Hepatocyte (in vitro differentiated cells): ENCODE data around the gene SLC13A2. TPM values are rescaled to one million over a fixed set of nuclear protein-coding genes. Genes with fewer than 3 reads are reported as not detected.
A peak's percentile ranks its signal among the peaks of the same experiment; 100 is the strongest.

Experiments used
- DNase-seq: peaks from one replicate; pipeline ENCODE4 v3.0.0-alpha.2; 2016; ENCODE audit warnings: low spot score
- H2AFZ ChIP-seq: fragments of 200-600 bp; sonication (generic); 2 replicates; pipeline ENCODE4 v1.6.0; 2016; ENCODE audit warnings: antibody characterized with exemption, mild to moderate bottlenecking
- H3K27ac ChIP-seq: fragments of 200-600 bp; sonication (generic); 2 replicates; pipeline ENCODE4 v1.5.1; 2016; ENCODE audit warnings: mild to moderate bottlenecking
- H3K27me3 ChIP-seq: fragments of 200-600 bp; sonication (generic); 2 replicates; pipeline ENCODE4 v1.6.1; 2016
- H3K36me3 ChIP-seq: fragments of 200-600 bp; sonication (generic); replicated peaks from 2 replicates; pipeline ENCODE4 v1.5.1; 2016; ENCODE audit warnings: low read depth; ENCODE audit not compliant: insufficient read depth
- H3K4me1 ChIP-seq: fragments of 200-600 bp; sonication (generic); 2 replicates; pipeline ENCODE4 v1.5.1; 2016; ENCODE audit warnings: mild to moderate bottlenecking, moderate library complexity; ENCODE audit not compliant: insufficient read depth
- H3K4me2 ChIP-seq: fragments of 200-600 bp; sonication (generic); 2 replicates; pipeline ENCODE4 v1.6.0; 2016
- H3K4me3 ChIP-seq: fragments of 200-600 bp; sonication (generic); 2 replicates; pipeline ENCODE4 v1.5.1; 2016; ENCODE audit warnings: mild to moderate bottlenecking
- H3K79me2 ChIP-seq: fragments of 200-600 bp; sonication (generic); 2 replicates; pipeline ENCODE4 v1.6.0; 2017; ENCODE audit warnings: mild to moderate bottlenecking
- H3K9me2 ChIP-seq: fragments of 200-600 bp; sonication (generic); replicated peaks from 2 replicates; pipeline ENCODE4 v1.6.0; 2017; ENCODE audit warnings: mild to moderate bottlenecking; ENCODE audit not compliant: insufficient read depth
- H3K9me3 ChIP-seq: fragments of 200-600 bp; sonication (generic); 2 replicates; pipeline ENCODE4 v1.5.1; 2016; ENCODE audit warnings: low read depth, mild to moderate bottlenecking
- H4K20me1 ChIP-seq: fragments of 200-600 bp; sonication (generic); 2 replicates; pipeline ENCODE4 v1.6.0; 2016; ENCODE audit warnings: mild to moderate bottlenecking; ENCODE audit not compliant: insufficient read depth, poor library complexity, severe bottlenecking
- EZH2 ChIP-seq: fragments of 200-600 bp; sonication (generic); IDR thresholded peaks from 2 replicates; pipeline ENCODE4 v1.6.1; 2016; ENCODE audit warnings: antibody characterized with exemption, mild to moderate bottlenecking, borderline replicate concordance
- EZH2phosphoT487 ChIP-seq: fragments of 200-600 bp; sonication (generic); IDR thresholded peaks from one replicate; pipeline ENCODE4 v1.6.1; 2018; ENCODE audit warnings: antibody characterized with exemption, mild to moderate bottlenecking, low read depth, moderate library complexity; ENCODE audit not compliant: unreplicated experiment, severe bottlenecking
- WGBS: methylation state at CpG from one replicate; pipeline ENCODE4 v1.1.6; 2016; ENCODE audit warnings: low lambda C conversion rate; ENCODE audit errors: missing lambda C conversion rate; 5-methylcytosine and 5-hydroxymethylcytosine counted together
- polyA plus RNA-seq: library from polyadenylated mRNA; unstranded; fragments of >200 nt; fragmentation: Nextera tagmentation; extraction: Ambion mirVana; gene quantifications from 2 replicates; pipeline ENCODE4 v1.2.1, GENCODE V29; 2016
- total RNA-seq: library from RNA; depleted of rRNA; stranded (reverse); fragments of >200 nt; gene quantifications from 2 replicates; pipeline ENCODE4 v1.2.3, GENCODE V29; 2014
- TF ChIP-seq, protein P1 (sequence below): fragments of 200-600 bp; sonication (generic); IDR thresholded peaks from 2 replicates; pipeline ENCODE4 v1.5.1; 2016; ENCODE audit warnings: antibody characterized with exemption, mild to moderate bottlenecking; ENCODE audit not compliant: poor library complexity

The SLC13A2 gene, protein sequence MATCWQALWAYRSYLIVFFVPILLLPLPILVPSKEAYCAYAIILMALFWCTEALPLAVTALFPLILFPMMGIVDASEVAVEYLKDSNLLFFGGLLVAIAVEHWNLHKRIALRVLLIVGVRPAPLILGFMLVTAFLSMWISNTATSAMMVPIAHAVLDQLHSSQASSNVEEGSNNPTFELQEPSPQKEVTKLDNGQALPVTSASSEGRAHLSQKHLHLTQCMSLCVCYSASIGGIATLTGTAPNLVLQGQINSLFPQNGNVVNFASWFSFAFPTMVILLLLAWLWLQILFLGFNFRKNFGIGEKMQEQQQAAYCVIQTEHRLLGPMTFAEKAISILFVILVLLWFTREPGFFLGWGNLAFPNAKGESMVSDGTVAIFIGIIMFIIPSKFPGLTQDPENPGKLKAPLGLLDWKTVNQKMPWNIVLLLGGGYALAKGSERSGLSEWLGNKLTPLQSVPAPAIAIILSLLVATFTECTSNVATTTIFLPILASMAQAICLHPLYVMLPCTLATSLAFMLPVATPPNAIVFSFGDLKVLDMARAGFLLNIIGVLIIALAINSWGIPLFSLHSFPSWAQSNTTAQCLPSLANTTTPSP
- total RNA-seq (1.2 and 2.0 TPM in 2 replicates), polyA plus RNA-seq (1.1 and 2.0 TPM in 2 replicates)

DNA sequence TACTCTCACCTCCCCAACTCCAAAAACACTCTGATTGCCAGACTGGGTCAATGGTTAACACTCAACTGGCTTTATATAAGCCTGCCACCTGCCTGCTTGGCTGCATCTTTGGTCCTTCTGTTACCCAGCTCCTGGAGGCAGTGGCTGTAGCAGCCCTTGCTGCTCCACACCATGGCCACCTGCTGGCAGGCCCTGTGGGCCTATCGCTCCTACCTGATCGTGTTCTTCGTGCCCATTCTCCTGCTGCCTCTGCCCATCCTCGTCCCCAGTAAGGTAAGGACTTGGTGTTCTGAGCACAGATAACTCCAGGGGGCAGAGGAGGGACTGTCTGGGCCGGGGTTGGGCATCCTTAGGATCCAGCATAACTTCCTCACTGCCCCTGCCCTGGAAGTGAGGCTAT, at the start of gene SLC13A2:
SLC13A2 (plus strand) TSS at position 103 of the 400 bp plus-strand sequence; CDS start at position 172, 69 bp downstream.
- WGBS, result 80% methylated on average over 5 of the region's 5 CpGs
- Histone ChIP-seq H3K4me1 (peaks cover 17% of the 10 kb centered on the region), H3K9me2 (no peaks in the 10 kb centered on the region), H3K36me3 (no peaks in the 10 kb centered on the region), H3K4me2 (no peak within 1 kb of the TSS), H3K27me3 (no peaks in the 10 kb centered on the region), H3K9me3 (no peaks in the 10 kb centered on the region), H4K20me1 (no peaks in the 10 kb centered on the region), H3K27ac (no peak within 1 kb of the TSS), H2AFZ (no peak within 1 kb of the TSS), H3K79me2 (no peaks in the 10 kb centered on the region), H3K4me3 (no peak within 1 kb of the TSS)
- DNase-seq, result no peak
- TF ChIP-seq, protein P1, sequence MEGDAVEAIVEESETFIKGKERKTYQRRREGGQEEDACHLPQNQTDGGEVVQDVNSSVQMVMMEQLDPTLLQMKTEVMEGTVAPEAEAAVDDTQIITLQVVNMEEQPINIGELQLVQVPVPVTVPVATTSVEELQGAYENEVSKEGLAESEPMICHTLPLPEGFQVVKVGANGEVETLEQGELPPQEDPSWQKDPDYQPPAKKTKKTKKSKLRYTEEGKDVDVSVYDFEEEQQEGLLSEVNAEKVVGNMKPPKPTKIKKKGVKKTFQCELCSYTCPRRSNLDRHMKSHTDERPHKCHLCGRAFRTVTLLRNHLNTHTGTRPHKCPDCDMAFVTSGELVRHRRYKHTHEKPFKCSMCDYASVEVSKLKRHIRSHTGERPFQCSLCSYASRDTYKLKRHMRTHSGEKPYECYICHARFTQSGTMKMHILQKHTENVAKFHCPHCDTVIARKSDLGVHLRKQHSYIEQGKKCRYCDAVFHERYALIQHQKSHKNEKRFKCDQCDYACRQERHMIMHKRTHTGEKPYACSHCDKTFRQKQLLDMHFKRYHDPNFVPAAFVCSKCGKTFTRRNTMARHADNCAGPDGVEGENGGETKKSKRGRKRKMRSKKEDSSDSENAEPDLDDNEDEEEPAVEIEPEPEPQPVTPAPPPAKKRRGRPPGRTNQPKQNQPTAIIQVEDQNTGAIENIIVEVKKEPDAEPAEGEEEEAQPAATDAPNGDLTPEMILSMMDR, result peak; percentile 6
- TF ChIP-seq EZH2, result no peak

DNA sequence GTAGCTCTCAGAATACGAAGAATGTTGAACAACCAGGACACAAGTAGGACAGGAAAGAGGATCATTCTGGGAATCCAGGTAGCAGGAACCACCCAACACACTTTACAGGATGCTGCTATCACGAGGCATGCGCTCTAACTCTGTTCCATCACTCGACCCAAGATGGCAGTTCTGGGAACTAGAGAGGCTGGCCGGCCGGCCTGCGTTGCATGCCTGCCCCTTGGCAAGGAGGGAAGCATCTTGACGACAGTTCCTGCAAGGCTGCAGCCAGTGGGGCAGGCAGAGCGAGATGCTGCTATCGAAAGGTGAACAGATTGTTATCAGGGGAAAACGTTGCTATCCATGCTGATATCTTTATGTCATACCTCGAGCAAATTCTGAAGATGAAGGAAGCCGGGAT, 48.2 kb upstream of the SLC13A2 start:
- H4K20me1 ChIP-seq, result no peaks in the 10 kb centered on the region

DNA sequence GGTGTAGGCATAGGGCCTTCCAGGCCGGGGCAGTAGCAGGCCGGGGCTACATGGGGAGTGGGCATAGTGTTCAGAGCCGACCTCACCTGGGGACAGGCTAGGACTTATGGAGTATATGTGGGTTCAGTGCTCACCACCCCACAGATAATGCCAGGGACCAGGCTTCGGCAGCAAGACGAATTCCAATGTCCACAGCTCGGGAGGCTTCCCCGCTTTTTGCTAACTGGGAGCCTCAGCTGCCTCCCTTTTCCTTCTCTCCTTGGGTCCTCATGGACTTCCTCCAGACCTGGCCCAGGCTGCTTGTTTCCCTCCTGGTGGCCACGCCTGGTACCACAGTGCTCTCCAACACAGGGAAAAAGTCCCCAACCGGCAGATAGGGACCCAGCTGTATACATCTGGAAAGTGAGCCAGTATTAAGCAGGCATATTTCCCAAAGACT, 47.3 kb upstream of the SLC13A2 start:
- Histone ChIP-seq H3K27ac (no peak overlapping the region), H3K36me3 (no peaks in the 10 kb centered on the region), H3K4me2 (no peak overlapping the region), H3K27me3 (no peaks in the 10 kb centered on the region), H2AFZ (no peak overlapping the region), H3K4me3 (no peak overlapping the region), H4K20me1 (no peaks in the 10 kb centered on the region), H3K9me3 (no peaks in the 10 kb centered on the region), H3K9me2 (no peaks in the 10 kb centered on the region), H3K79me2 (no peaks in the 10 kb centered on the region), H3K4me1 (no peaks in the 10 kb centered on the region)
- DNase-seq, result no peak
- no peak for TF ChIP-seq EZH2phosphoT487
- TF ChIP-seq, protein P1, result peak; percentile 6
- 85% methylated on average over 9 of the region's 9 CpGs for whole genome bisulfite sequencing

More for the DNA sequence above, 48.2 kb upstream of the SLC13A2 start:
- TF ChIP-seq, protein P1, result no peak
- TF ChIP-seq EZH2phosphoT487 (no peak), EZH2 (no peak)
- 89% methylated on average over 13 of the region's 13 CpGs for WGBS
- no peaks in the 10 kb centered on the region for H3K9me3 ChIP-seq
- H3K27me3 ChIP-seq, result no peaks in the 10 kb centered on the region
- no peak for DNase-seq
- no peak overlapping the region for H3K27ac ChIP-seq
- no peaks in the 10 kb centered on the region for H3K4me1 ChIP-seq
- no peak overlapping the region for H3K4me3 ChIP-seq
- H3K4me2 ChIP-seq, result no peak overlapping the region
- no peak overlapping the region for H2AFZ ChIP-seq
- no peaks in the 10 kb centered on the region for H3K9me2 ChIP-seq
- no peaks in the 10 kb centered on the region for H3K79me2 ChIP-seq
- no peaks in the 10 kb centered on the region for H3K36me3 ChIP-seq
